GM13976 (cell line): Measurements from ENCODE around the gene AIP.

Experiments used
- DNase-seq: peaks from one replicate; pipeline ENCODE4 v3.0.0; 2012; ENCODE audit warnings: low spot score
- in situ Hi-C: fragments of 300-500 bp; cut with MboI; formaldehyde crosslinking; loops from one replicate; pipeline ENCODE4 v1.12.0; 2022; ENCODE audit warnings: low sequenced_read_pairs, mixed read lengths, inconsistent platforms; ENCODE audit not compliant: unreplicated experiment
- TF ChIP-seq, protein P1 (sequence below): IDR thresholded peaks from 2 replicates; pipeline ENCODE4 v1.5.1; 2012; ENCODE audit warnings: borderline replicate concordance, mild to moderate bottlenecking; ENCODE audit not compliant: insufficient read depth; ENCODE audit errors: extremely low read depth, missing control alignments, control extremely low read depth

AIP gene

DNA sequence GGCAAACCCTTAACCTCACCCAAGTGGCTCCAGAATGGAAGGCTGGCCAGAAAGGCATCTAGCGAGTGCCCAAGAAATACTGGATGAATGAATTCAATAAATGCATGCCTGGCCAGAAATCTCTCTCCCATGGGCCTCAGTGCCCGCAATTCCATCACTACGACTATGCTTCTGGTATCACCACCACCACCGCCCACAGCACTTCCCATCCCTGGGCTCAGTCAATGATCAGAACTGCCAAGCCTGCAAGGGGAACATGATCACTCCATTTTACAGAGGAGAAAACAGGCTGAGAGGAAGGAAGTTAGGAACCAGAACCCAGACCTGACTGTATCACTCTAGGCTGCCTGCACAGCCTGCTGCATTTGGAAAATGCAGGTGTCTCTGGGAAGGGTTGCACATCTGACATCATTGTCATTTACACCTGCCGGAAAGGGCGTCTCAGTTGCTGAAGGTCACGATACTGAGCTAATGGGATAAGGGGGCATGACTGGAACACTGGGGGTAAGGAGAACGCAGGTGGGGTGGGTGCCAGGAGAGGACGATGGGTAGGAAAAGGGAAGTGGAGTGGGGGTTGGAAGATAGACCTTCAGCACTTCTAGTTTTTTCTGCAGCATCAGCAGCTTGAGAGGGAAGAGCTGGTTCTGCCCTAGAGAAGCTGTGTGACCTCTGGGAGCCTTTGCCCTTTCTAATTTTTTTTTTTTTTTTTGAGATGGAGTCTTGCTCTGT is 33.5 kb upstream of the AIP start:
- no peak for DNase-seq
- in situ Hi-C loops: no loop called here
- TF ChIP-seq, protein P1, sequence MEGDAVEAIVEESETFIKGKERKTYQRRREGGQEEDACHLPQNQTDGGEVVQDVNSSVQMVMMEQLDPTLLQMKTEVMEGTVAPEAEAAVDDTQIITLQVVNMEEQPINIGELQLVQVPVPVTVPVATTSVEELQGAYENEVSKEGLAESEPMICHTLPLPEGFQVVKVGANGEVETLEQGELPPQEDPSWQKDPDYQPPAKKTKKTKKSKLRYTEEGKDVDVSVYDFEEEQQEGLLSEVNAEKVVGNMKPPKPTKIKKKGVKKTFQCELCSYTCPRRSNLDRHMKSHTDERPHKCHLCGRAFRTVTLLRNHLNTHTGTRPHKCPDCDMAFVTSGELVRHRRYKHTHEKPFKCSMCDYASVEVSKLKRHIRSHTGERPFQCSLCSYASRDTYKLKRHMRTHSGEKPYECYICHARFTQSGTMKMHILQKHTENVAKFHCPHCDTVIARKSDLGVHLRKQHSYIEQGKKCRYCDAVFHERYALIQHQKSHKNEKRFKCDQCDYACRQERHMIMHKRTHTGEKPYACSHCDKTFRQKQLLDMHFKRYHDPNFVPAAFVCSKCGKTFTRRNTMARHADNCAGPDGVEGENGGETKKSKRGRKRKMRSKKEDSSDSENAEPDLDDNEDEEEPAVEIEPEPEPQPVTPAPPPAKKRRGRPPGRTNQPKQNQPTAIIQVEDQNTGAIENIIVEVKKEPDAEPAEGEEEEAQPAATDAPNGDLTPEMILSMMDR: no peak

- in situ Hi-C loops: no loop called here
- TF ChIP-seq, protein P1: no peak
Measured at GRCh38 chr11:67450796-67451657, 31.8 kb upstream of the AIP start.

GRCh38 chr11:67451658-67451976 is 31.2 kb upstream of the AIP start:
- DNase-seq: no peak
- TF ChIP-seq, protein P1: no peak
- in situ Hi-C loops: no loop called here

More at GRCh38 chr11:67450796-67451657, 31.8 kb upstream of the AIP start:
- DNase-seq: no peak

- DNase-seq: no peak
- in situ Hi-C loops: no loop called here
- TF ChIP-seq, protein P1: no peak
Measured at GRCh38 chr11:67452141-67452952, 30.5 kb upstream of the AIP start, which contains the start of gene GPR152. Gene GPR152, minus strand, starts transcription at chr11:67452729. Its CDS starts 5 bp downstream, at chr11:67452724.

DNA sequence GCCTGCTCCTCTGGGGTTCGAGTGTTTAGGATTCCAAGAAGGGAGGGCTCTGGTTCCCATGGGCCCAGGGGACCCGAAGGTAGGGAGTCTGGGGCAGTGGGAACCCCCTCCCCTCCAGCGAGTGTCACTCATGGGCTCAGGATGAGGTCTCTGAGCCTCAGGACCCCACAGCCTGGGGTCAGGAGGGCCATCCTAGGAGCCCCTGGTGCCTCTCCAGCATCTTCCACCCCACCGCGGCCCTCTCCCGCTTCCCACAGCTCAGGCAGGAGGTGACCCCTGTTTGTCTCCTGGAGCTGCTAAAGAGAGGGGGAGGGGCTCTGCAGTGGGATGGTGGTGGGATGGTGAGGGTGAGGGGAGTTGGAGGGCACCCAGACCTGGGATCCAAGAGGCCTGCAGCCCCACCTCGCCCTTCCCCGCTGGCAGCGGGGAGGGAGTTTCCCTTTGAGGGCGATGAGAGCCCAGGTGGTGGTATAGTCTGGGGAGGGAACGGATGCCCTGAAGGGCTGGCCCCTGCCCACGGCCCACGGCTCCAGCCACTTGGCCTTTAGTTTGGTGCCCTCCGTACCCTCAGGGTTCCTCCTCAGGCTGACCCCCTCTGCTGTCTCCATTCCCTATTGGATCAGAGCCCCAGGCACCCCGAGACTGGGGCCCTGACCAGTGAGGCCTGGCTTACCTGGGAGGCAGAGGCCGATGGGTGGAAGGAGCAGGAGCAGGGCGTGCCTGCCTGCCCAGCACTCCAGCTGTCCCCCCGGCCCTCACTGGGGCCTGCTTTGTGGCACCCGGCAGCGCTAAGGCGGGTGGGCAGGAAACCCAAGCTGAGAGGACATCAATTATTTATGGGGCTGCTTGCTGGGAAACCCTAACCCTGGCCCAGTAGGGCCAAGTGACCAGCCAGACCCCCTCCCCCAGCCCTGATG is 28.8 kb upstream of the AIP start:
- in situ Hi-C loops: no loop called here
- TF ChIP-seq, protein P1: no peak
- DNase-seq: no peak
